G401 (cell line): ENCODE data around the gene GRAMD1B. TPM values are rescaled to one million over a fixed set of nuclear protein-coding genes. Genes with fewer than 3 reads are reported as not detected.

Experiments
- DNase-seq: peaks from one replicate; pipeline ENCODE4 v3.0.0-alpha.2; 2015; ENCODE audit warnings: low spot score
- in situ Hi-C: cut with HindIII; loops from 2 replicates; pipeline ENCODE4 v1.10.0; 2016; ENCODE audit warnings: low sequenced_read_pairs, mixed read lengths
- total RNA-seq: library from RNA; depleted of rRNA; stranded (reverse); fragments of >200 nt; shearing (Covaris generic); gene quantifications from 2 replicates; pipeline ENCODE4 v1.2.3, GENCODE V29; 2014

Gene GRAMD1B
- total RNA-seq, 1 experiment from 2014 or later: 31.0 TPM

DNA sequence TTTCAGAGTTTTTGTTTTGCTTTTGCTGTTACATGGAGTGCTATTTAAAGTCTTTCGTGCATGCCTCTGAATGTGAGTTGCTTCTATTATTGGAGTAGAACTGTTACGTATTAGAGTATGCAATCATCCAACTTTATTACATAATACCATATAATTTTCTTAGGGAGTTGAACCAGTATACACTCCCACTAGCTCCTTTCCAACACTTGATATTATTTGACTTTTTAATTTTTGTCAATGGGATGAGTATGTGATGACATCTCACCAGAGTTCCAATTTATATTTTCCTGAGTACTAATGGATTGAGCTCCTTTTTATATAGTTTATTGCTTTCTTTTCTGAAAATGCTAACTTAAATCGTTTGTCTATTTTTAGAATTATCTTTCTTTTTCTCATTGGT, 90.9 kb downstream of the GRAMD1B start:
- no peak for DNase-seq
- in situ Hi-C loops: no loop called here

DNA sequence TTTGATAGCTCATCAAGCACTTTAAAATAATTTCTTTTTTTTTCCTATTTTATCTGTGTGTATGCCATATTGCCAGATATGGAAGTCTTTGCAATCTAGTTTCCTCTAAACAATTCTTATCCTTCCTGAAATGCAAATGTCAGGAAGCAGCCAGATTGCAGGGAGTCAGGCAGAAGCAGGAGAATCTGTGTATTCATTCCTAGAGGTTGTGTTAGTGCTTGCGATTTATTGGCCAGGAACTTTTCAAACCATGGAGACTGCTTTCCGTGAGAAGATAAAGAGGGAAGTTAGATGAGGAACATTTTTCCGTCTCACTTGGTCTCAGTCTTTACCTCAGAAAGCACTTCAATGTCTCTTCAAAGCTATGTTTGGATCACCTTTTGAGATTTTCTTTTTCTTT, 91.9 kb downstream of the GRAMD1B start:
- in situ Hi-C loops: no loop called here
- DNase-seq: no peak

DNA sequence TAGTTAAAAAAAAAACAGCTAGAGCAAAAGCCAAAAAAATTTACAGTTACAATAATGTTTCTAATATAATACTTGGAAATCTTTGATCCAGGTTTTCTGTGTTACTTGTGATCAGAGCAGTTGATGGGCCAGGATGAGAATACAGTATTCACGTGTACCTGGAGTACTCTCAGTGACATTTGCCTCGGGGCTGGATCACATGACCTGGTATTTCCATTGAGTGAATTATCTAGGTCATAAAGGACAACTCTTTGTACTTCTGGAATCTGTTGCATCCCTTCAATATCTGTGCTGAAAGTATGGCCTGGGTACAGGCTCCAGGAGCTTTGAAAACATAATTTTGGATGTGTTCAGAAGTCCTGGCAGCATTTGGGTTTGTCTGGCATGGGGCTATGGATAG, 93.5 kb downstream of the GRAMD1B start:
- in situ Hi-C loops: no loop called here

DNA sequence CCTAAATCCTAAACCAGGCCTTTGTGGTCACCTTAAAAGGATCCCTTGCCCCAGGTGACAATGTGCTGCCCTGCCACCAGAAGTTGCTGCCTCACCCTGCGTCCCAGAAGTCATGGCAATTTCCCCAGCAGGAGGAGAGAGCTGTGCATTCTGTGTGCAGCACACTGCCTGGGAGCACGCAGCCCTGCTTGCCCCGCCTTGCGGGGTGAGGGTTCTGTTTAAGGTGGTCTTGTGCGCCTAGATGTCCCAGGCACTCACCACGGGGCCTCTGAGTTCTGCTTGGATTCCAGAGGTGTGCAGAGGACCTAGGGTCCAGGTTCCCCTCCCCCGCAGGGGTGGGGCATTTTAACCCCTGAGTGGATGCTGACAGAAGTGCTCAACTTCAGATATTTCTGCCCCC, 95.0 kb downstream of the GRAMD1B start:
- in situ Hi-C loops: no loop called here
- DNase-seq: peak; percentile 71

More for the DNA sequence above, 93.5 kb downstream of the GRAMD1B start:
- peak; percentile 53 for DNase-seq

DNA sequence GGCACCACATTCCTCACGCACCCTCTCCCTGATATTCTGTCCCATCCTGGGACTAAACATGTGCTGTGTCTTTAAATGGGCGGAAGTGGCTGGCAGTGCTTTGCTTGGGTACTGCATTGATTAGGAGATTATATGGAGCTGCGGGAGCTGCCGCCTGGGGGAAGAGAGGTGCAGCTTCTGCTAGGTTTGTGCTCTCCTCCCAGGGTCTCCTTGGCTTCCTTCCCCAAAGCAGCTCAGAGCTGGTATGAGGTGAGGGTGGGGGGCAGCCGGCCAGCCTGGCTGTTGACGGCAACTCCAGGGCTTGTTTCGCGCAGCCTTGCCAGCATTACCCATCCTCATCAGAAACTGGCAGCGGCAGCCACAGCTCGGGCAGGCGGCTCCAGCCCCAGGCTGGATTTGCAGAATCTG, 95.4 kb downstream of the GRAMD1B start:
- in situ Hi-C loops: no loop called here
- DNase-seq: peak; percentile 83

DNA sequence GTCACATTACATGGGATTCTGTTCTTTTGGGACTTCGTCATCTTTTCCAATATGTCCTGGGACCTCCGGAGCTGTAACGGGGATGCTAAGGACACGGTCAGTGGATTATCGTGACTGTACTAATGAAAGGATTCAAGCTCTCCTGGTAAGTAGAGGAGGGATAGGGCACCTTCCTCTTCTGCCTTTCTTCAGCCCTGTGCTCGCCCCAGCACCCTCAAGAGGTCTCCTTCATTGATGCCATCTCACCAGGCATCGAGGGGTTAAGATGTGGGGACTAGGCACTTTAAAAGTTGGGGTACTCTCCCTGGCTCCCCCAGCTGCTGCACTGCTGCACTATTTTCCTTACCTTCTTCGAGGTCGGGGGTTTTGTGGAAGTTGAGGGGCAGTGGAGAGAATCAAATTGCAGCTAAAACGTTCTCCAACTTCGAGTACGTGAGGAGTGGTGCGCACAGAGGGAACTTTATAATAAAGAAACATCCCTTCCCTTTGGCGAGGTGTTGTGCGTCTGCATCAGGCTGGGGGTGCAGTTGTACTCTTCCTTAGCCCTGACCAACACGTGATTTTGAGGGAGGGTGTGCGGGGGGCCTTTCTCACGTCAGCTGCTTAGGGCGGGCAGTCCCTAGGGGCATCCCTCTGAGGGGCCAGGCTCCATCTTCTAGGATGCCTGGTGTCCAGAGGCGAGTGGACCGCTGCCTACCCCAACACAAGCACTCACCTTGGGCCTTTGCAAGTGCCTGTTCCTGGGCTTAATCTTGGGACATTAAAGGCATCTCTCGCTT, 96.1 kb downstream of the GRAMD1B start:
- peak; percentile 73 for DNase-seq
- in situ Hi-C loops: no loop called here

DNA sequence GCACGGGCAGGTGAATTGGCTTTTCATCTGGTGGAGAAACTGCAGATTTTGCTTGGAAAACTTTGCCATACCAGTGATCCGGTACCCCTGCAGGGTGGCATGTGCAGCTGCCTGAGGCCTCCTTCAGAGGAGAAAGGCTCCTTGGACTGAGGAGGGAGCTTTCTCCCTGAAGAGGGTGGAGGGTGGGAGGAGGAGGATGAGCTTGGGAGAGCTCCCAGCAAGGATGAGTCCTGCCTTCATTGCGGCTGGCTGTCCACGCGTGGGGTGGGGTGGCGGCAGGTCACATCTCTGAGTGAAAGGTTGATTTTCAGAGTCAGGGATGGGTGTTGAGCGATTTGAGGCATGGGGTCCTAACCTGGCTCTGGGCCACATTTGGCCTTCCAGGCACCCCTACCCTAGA, 96.8 kb downstream of the GRAMD1B start:
- DNase-seq: peak; percentile 54
- in situ Hi-C loops: no loop called here

DNA sequence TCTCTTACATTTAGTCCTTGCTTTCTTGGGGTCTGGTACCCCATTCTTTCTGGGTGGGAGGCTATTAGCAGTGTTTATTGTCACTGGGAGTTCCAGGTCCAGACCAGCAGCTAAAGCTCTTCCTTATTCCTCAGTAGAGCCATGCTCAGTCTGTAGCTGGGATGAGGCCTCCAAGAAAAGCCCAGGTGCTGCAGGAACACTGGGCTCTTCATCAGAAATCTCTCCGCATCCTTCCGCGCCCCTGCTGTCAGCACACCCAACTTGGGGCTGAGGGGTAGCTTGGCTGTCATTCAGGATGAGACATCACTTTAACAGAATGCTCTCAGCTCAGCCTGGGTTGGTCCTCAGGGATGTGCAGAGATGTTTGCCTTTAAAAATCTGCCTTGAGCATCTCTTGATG, 97.5 kb downstream of the GRAMD1B start:
- in situ Hi-C loops: no loop called here
- peak; percentile 72 for DNase-seq

DNA sequence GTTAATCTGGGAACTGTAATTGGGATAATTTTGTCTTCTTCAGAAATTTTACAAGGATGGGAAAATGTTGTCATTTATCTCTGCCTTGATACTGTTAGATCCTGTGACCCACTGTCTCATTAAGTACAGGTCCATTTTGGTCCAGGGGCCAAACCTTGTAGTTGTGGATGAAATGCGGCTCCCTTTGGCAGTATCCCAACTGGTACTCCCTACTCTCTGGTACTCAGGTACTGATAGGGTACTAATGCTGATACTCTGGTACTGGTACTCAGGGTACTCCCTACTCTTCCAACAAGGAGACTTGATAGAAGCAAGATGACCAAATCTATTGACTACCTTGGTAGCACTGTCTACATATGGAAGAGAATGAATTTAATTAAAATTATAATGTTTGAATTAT, 97.9 kb downstream of the GRAMD1B start:
- in situ Hi-C loops: no loop called here
- peak; percentile 61 for DNase-seq

DNA sequence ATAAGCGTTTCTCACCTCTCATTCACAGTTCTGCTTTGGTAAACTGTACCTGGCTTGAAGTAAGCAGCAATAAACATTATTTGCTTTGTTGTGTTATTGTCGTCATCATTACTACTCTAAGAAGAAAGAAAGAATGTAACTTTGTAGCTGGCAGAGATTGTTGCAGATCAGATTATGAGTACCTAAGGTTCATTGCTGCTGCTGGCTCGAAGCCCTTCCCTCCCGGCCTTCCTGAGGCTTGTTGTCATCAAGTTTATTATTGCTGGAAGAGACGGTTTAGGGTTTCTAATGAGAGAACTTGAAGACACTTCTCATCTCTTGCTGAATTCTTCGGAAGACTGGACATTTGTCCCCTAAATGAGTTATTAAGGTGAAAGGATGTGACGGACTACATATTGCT, 101.3 kb downstream of the GRAMD1B start:
- in situ Hi-C loops: no loop called here
- peak; percentile 58 for DNase-seq

DNA sequence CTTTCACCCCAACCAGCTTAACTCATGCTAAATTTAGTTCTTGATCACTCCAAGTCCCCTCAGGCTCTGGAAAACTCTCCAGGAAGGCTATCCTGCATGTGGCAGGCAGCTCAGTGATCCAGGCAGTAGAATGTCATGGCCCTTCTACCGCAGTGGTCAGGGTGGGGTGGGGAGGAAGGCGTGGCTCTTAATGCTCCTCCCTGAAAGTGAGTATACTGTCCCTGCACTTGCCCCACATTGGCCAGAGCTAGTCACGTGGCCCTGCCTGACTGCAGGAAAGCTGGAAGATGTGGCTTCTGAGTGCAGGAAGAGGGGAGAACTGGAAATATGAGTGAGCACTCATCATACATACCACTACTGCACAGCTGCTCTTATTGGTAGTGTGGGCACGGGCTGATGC, 102.1 kb downstream of the GRAMD1B start:
- no peak for DNase-seq
- in situ Hi-C loops: no loop called here

DNA sequence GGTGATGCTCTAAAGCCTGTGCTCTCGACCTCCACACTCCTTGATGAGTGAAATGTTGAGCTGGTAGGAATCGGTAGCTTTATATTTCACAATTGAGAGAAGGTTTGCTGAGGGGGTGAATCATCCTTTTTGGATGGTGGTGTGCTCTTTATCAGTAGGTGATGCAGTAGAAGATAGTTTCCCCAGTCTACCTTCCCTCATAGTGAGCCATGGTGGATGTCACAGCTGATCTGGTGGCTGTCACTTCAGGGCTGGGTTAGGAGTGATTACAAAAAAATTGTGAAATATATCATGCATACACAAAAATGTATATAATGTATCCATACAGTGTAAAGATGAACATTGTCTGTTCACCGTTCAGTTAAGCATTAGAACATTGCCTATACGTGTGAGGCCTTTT, 105.3 kb downstream of the GRAMD1B start:
- DNase-seq: no peak
- in situ Hi-C loops: no loop called here

DNA sequence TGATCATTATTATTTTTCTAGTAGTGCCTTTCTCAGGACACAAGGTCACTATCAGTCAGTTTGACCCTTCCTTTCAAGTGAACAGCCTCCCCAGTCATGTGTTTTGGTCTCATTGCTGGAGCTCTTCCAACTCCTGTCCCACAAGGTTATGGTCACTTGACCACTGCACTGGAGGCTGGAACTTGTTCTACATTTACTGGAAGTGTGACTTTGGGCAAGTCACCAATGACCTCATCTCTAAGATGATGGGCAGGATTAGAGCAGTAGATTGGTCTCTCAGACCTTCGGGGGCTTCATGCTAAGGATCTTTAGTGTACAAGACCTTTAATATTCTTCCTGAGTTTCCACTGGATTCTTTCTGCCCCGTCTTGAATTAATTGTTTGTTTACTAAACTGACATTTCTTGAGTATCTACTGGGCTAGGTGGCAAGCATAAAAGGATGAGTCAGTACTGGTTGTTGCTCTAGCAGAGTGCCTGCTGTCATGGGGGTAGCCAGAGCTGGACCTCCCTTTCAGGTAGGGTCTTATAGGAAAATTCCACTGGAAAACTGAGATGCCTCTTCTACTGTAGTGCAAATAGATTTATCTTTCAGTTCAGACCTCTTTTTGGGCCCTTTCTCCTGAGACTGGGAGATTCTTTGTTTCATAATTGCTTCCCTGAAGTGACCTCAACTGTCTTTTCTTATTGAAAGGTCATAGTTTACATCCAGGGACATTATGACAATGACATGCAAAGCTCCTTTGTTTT, 106.8 kb downstream of the GRAMD1B start:
- no peak for DNase-seq
- in situ Hi-C loops: no loop called here

DNA sequence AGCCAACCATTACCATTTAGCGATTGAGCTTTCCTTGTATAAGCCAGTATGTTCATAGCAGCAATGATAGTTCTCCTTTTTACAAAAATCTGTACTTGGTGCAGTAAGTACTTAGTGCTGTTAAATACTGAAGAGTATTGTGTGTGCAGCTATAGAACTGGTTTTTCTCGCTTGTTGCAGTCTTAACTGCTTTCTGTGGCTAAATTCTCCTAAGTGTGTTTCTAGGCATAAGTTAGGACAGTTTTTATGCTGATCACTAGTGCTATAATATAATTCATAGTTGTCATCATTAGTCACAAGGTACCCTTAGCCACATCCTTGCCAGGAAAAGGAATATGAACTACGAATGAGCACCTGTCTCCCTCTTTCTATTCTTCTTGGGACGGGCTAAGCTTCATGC, 107.7 kb downstream of the GRAMD1B start:
- in situ Hi-C loops: no loop called here
- DNase-seq: no peak

DNA sequence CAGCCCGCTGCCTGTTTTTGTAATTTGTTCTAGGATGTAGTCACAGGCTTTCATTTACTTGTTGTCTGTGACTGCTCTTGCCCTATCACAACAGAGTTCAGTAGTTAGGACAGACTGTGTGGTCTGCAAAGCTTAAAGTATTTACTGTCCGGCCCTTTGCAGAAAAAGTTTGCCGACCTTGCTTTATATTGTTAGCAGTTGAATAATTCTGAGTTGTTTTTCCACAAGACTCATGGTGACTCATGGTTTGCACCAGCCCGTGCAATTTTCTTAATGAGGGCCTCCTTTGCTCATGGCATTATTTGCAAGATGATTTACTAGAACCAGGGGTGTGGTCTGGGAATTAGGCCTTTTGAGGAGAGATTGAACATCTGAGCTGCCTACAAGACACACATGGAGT, 113.7 kb downstream of the GRAMD1B start:
- in situ Hi-C loops: no loop called here
- DNase-seq: no peak

DNA sequence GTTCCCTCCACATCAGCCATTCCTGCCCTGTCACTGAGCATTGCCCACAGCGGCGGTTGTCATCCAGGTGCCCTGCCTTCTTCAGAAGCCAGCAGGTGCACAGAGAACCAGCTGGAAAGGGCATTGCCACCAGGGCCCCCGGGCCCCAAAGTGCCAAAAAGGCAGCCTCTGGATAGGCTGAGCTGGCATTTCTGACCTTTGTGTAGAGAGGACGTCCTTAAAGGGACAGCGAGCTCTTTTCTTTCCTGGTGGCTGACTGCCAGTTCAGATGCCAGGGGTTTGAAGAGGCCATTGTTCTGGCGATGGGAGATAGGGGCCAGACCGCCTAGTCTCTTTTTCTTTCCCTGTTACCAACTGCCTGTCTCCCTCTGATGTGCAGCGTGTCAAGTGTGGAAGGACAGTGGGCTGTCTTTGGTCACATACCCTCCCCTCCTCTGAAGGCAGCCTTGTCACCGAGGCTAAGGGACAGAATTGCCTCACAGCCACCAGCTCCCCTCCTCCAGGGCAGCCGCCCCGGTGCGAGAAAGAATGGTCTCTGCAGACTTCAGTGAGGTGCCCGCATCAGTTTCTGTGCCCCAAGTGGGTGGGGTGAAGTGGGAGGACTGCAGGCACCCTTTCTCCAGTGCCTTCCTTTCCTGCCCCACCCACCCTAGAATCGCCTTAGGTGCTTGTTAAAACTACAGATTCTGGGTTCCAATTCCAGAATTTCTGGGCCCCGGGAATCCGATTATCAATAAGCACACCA, 114.7 kb downstream of the GRAMD1B start:
- in situ Hi-C loops: no loop called here
- DNase-seq: no peak

DNA sequence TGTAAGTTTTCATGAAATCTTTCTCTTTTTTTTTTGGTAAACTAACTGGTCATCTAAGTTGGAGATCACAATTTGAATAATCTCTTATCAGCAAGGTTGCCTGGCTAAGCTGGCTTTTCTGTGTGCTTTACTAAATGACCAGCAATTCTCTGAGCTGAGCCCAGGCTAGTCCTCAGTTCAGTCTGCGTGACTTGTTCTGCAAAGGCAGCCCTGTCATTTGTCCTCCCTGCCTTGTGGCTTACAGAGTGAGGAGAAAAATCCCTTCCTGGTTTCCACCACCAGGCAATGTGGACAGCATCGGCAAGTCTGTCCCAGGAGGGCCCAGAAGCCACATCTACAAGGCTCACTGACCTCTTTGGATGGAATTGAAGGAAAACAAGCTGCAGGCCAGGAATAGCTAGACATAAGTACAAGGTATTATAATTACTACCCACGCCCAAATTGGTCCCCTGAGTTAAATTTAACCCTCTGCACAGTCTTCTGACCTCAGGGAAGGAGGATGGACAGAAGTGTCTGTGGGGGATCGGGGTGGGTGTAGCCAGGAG, 115.7 kb downstream of the GRAMD1B start:
- no peak for DNase-seq
- in situ Hi-C loops: no loop called here

DNA sequence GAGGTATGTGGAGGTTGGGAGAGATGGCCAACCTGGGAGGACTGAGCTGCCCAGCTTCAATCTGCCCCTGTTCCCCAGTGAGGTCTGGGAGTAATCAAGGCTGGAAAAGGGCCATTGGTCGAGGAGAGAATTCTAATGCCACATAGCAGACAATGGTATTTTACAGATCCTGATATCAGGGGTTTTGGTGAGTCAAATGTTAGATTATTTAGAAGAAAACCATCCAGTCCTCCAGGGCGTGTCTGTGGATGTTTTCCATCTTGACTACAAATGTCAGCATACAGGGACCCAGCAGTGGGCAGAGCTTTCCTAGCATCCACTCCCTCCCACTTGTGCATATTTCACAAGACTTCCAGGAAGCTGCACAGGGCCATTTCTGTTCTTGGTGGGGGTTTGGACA, 116.4 kb downstream of the GRAMD1B start:
- no peak for DNase-seq
- in situ Hi-C loops: no loop called here

DNA sequence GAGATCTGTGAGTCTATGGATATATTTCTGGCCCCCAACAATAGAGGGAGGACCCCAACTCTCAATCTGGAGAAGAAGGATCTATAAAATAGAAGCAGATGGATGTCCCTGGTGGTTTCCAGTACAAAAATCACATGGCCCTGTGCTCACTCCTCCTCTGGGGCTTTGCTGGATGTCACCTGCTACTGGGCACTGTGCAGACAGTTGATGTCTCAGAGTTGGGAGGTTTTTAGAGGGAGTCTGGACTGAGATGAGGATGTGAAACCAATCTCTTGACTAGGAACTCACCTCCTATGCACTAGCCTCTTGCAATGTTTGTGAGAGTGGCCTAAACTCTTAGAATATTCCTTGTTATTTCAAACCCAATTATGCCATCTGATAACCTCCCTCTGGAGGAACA, 117.1 kb downstream of the GRAMD1B start:
- in situ Hi-C loops: no loop called here
- DNase-seq: no peak

DNA sequence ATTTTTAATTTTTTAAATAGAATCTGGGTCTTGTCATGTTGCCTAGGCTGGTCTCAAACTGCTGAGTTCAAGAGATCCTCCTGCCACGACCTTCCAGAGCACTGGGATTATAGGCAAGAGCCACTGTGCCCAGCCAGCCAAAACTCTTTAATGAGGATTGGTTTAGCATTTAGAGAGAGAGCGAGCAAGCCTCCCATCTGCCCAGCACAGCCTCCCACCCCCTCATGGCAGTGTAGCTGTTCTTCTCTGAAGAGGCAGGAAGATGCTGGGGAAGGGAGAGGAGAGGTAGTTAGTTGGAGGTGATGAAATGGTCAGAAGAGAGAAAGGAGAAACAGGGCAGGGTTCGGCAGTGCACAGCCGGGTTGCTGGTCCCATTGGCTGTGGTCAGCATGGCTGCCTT, 118.7 kb downstream of the GRAMD1B start:
- in situ Hi-C loops: no loop called here

More for the DNA sequence above, 118.7 kb downstream of the GRAMD1B start:
- no peak for DNase-seq
